K562 (cell line): ENCODE results near the gene MACF1. TPM values are rescaled to one million over a fixed set of nuclear protein-coding genes. Genes with fewer than 3 reads are reported as not detected.

Source experiments
- ARID1B ChIP-seq: fragments of 450-650 bp; IDR thresholded peaks from 2 replicates; pipeline ENCODE4 v1.6.1; 2016; ENCODE audit warnings: antibody characterized with exemption, mild to moderate bottlenecking, inconsistent platforms
- BCL6 ChIP-seq: fragments of 250-450 bp; sonication (Bioruptor Pico); IDR thresholded peaks from 2 replicates; pipeline ENCODE4 v1.4.0; 2020
- BRD9 ChIP-seq: fragments of 450-650 bp; IDR thresholded peaks from 2 replicates; pipeline ENCODE4 v1.6.1; 2018; ENCODE audit warnings: low read depth; ENCODE audit not compliant: partially characterized antibody
- CBFA2T2 ChIP-seq: fragments of 450-650 bp; conservative IDR thresholded peaks from 2 replicates; pipeline ENCODE4 v1.6.1; 2017; ENCODE audit warnings: mild to moderate bottlenecking
- CBX3 ChIP-seq, 2 experiments: IDR thresholded peaks; 1 replicate in 1 of 2; 2 replicates in 1 of 2; pipeline ENCODE4 v1.6.1; 2012; ENCODE audit warnings: inconsistent platforms in 2 of 2, low read length in 2 of 2, borderline replicate concordance in 1 of 2, control low read depth in 1 of 2
- CHCHD3 ChIP-seq: fragments of 250-450 bp; sonication (Bioruptor Pico); IDR thresholded peaks from 2 replicates; pipeline ENCODE4 v2.1.2; 2022; ENCODE audit warnings: mild to moderate bottlenecking
- CREM ChIP-seq: IDR thresholded peaks from 2 replicates; pipeline ENCODE4 v1.6.1; 2014; ENCODE audit warnings: antibody characterized with exemption, low read depth
- EP300 ChIP-seq: IDR thresholded peaks from 2 replicates; pipeline ENCODE4 v1.6.1; 2012; ENCODE audit warnings: low read length, improper control_type of control experiment
- HIVEP1 ChIP-seq: fragments of 250-450 bp; sonication (Bioruptor Pico); IDR thresholded peaks from 2 replicates; pipeline ENCODE4 v1.4.0; 2020; ENCODE audit warnings: mild to moderate bottlenecking
- JUND ChIP-seq, 2 experiments: IDR thresholded peaks; 2 replicates in 1 of 2; 3 replicates in 1 of 2; pipeline ENCODE4 v1.6.1; 2011; ENCODE audit warnings: borderline replicate concordance in 2 of 2, low read depth in 2 of 2, low read length in 2 of 2, improper control_type of control experiment in 1 of 2, missing biosample characterization in 1 of 2, missing genetic modification characterization in 1 of 2, missing genetic modification reagents in 1 of 2
- MAZ ChIP-seq, 2 experiments: fragments of 450-650 bp in 1 of 2; sonication (generic) in 1 of 2; formaldehyde crosslinking; IDR thresholded peaks in 1 of 2; conservative IDR thresholded peaks in 1 of 2; 2 replicates each; pipeline versions ENCODE4 v1.4.0 to v1.5.0; 2020; ENCODE audit warnings: mild to moderate bottlenecking in 1 of 2, missing genetic modification reagents in 1 of 2
- MXI1 ChIP-seq: IDR thresholded peaks from 2 replicates; pipeline ENCODE4 v1.6.1; 2011; ENCODE audit warnings: low read depth, mild to moderate bottlenecking, improper control_type of control experiment, low read length
- PBX2 ChIP-seq, 2 experiments: IDR thresholded peaks in 1 of 2; conservative IDR thresholded peaks in 1 of 2; 2 replicates each; pipeline ENCODE4 v1.6.1; 2016; ENCODE audit warnings: low read depth in 2 of 2, mild to moderate bottlenecking in 1 of 2, missing compliant biosample characterization in 1 of 2, missing genetic modification characterization in 1 of 2, moderate library complexity in 1 of 2
- POLR3G ChIP-seq: IDR thresholded peaks from 2 replicates; pipeline ENCODE4 v1.6.1; 2011; ENCODE audit not compliant: insufficient read length, insufficient replicate concordance; ENCODE audit errors: extremely low read depth
- RCOR1 ChIP-seq, 2 experiments: IDR thresholded peaks; 2 replicates each; pipeline ENCODE4 v1.6.1; 2012; ENCODE audit warnings: low read depth in 2 of 2, low read length in 2 of 2, borderline replicate concordance in 1 of 2, improper control_type of control experiment in 1 of 2
- TEAD4 ChIP-seq, 2 experiments: sonication (generic) in 1 of 2; formaldehyde crosslinking in 1 of 2; IDR thresholded peaks; 2 replicates each; pipeline versions ENCODE4 v1.6.1 to v1.8.0; 2012 to 2022; ENCODE audit warnings: borderline replicate concordance in 1 of 2, inconsistent platforms in 1 of 2, low read length in 1 of 2, mild to moderate bottlenecking in 1 of 2, missing genetic modification reagents in 1 of 2
- ZBTB33 ChIP-seq: sonication (generic); formaldehyde crosslinking; IDR thresholded peaks from 2 replicates; pipeline ENCODE4 v1.8.1; 2023; ENCODE audit warnings: mild to moderate bottlenecking, missing genetic modification reagents
- ZNF175 ChIP-seq: fragments of 200-800 bp; sonication (Bioruptor generic); IDR thresholded peaks from 2 replicates; pipeline ENCODE4 v1.6.1; 2016; ENCODE audit warnings: low read depth, mild to moderate bottlenecking, missing genetic modification characterization, missing compliant biosample characterization
- ZNF311 ChIP-seq: fragments of 250-450 bp; sonication (Bioruptor Pico); IDR thresholded peaks from 2 replicates; pipeline ENCODE4 v1.4.0; 2020; ENCODE audit warnings: mild to moderate bottlenecking, moderate library complexity
- ZNF347 ChIP-seq: fragments of 450-650 bp; formaldehyde crosslinking; IDR thresholded peaks from 2 replicates; pipeline ENCODE4 v1.4.0; 2020; ENCODE audit warnings: low read depth, mild to moderate bottlenecking, moderate library complexity
- polyA plus RNA-seq, 8 experiments: library from polyadenylated mRNA; depleted of rRNA in 4 of 8; stranded (reverse) in 5 of 8; unstranded in 3 of 8; fragments of >200 nt; fragmentation: Nextera tagmentation in 2 of 8; fragmentation: Illumina TruSeq in 1 of 8; extraction: Ambion mirVana in 2 of 8; extraction: Trizol in 1 of 8; gene quantifications; 2 replicates each; pipeline versions ENCODE4 v1.2.1 to v1.2.3, GENCODE V29; 2011 to 2014; ENCODE audit warnings: inconsistent platforms in 1 of 8, missing spikeins in 1 of 8
- total RNA-seq, 7 experiments: library from RNA; depleted of rRNA in 6 of 7; stranded (reverse); fragments of >200 nt in 6 of 7; fragmentation: Illumina TruSeq in 2 of 7; extraction: Trizol in 2 of 7; gene quantifications; 2 replicates each; pipeline versions ENCODE4 v1.2.1 to v1.2.3, GENCODE V29; 2011 to 2021; ENCODE audit warnings: low replicate concordance in 1 of 7

MACF1 gene
- total and polyA plus RNA-seq, 9 of the 15 experiments (the other 6 are each of a cell fraction or from before 2014, with no cell fraction given): 13.2 to 232 (median 112) TPM

- TF ChIP-seq CREM (0 out of 2 replicates have a peak, but pooled peaks have one; percentile 24), ZNF311 (CRISPR knock-in tag) (0 out of 2 replicates have a peak, but pooled peaks have one; percentile 56), MXI1 (0 out of 2 replicates have a peak, but pooled peaks have one; percentile 17), ZBTB33 (CRISPR knock-in tag) (0 out of 2 replicates have a peak, but pooled peaks have one; percentile 9), CBFA2T2 (peak; percentile 66), JUND (IDR thresholded peaks at IDR 0.05; ENCODE audit: borderline replicate concordance, low read depth, low read length) (peak; percentile 28; the same call in 1 of the 2 replicates), JUND (tag; IDR thresholded peaks at IDR 0.05; ENCODE audit: borderline replicate concordance, low read depth, low read length) (peak; percentile 17; the same call in 1 of the 3 replicates), CBX3 (IDR thresholded peaks at IDR 0.05; ENCODE audit: borderline replicate concordance in 1 of 2, low read length in 2 of 2) (0 out of 3 replicates have a peak, but pooled peaks of 1 of the 2 experiments have one; percentile 33), RCOR1 (IDR thresholded peaks at IDR 0.05; ENCODE audit: borderline replicate concordance in 1 of 2, low read depth in 2 of 2, low read length in 2 of 2) (peak in 1 of 2 experiments; percentile 83; a peak in 2 of 4 replicates), HIVEP1 (CRISPR knock-in tag) (no peak), TEAD4 (IDR thresholded peaks at IDR 0.05; ENCODE audit: low read length) (peak; percentile 60; the same call in 1 of the 2 replicates), TEAD4 (CRISPR knock-in tag; IDR thresholded peaks at IDR 0.05; ENCODE audit: borderline replicate concordance) (no peak), POLR3G (no peak), ZNF347 (CRISPR knock-in tag) (no peak), PBX2 (CRISPR knock-in tag; IDR thresholded peaks at IDR 0.05; ENCODE audit: low read depth) (no peak), PBX2 (tag; conservative IDR thresholded peaks at IDR 0.05; ENCODE audit: low read depth) (peak; percentile 75; the same call in 1 of the 2 replicates), EP300 (peak; percentile 81; the same call in 1 of the 2 replicates), ZNF175 (0 out of 2 replicates have a peak, but pooled peaks have one; percentile 0), ARID1B (peak; percentile 70), MAZ (CRISPR knock-in tag; conservative IDR thresholded peaks at IDR 0.05 in 1 of 2, IDR thresholded peaks at IDR 0.05 in 1 of 2) (0 out of 4 replicates have a peak, but pooled peaks of 1 of the 2 experiments have one; percentile 19), CHCHD3 (CRISPR knock-in tag) (no peak), BCL6 (0 out of 2 replicates have a peak, but pooled peaks have one; percentile 22), BRD9 (peak; percentile 9)
Measured at GRCh38 chr1:39196244-39197215, 8.0 kb upstream of the MACF1 start (continued).
